LNCAP (cell line): ENCODE data around the gene SGMS1.

Experiments
- TF ChIP-seq, protein P1 (sequence below): fragments of 450-650 bp; IDR thresholded peaks from 2 replicates; pipeline ENCODE4 v1.5.1; 2017; ENCODE audit warnings: mild to moderate bottlenecking

The SGMS1 gene

GRCh38 chr10:50324680-50325393 lies 298.9 kb downstream of the SGMS1 start:
- TF ChIP-seq, protein P1, sequence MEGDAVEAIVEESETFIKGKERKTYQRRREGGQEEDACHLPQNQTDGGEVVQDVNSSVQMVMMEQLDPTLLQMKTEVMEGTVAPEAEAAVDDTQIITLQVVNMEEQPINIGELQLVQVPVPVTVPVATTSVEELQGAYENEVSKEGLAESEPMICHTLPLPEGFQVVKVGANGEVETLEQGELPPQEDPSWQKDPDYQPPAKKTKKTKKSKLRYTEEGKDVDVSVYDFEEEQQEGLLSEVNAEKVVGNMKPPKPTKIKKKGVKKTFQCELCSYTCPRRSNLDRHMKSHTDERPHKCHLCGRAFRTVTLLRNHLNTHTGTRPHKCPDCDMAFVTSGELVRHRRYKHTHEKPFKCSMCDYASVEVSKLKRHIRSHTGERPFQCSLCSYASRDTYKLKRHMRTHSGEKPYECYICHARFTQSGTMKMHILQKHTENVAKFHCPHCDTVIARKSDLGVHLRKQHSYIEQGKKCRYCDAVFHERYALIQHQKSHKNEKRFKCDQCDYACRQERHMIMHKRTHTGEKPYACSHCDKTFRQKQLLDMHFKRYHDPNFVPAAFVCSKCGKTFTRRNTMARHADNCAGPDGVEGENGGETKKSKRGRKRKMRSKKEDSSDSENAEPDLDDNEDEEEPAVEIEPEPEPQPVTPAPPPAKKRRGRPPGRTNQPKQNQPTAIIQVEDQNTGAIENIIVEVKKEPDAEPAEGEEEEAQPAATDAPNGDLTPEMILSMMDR: no peak

DNA sequence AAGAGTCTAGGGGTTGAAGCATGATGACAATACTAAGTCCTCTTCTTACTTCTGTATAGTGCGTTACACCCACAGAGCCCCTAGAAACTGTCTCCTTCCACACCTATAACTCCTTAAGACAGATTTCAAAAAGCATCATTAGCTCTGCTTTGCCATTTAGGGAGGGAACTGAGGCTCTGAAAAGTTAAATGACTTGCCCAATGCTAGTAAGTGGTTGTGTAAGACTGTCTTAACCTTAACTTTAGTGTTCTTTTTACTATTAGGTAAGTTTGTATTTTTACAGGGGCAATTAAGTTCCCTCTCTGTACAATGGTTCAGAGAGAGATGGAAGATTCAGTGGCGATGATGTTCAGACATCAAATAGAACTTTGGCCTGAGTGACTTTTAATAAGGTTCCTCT lies 299.7 kb downstream of the SGMS1 start:
- TF ChIP-seq, protein P1: no peak

DNA sequence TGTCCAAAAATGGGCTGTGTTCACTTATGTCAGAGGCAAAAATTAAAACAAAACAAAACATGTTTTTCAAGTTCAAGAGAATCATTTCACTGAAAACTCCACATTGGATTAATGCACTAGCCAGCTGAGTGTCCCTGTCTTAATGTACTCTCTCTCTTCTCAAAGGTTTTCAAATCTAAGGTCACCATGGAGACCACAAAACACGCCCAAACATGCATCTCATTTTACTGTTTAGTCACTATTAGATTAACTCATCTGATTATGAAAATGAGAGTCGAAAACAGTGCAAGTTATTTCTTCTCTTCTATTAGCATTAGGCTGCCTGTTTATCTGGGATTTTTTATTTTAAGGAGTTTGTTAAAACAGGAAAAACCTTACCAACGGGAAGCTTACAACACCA lies 301.7 kb downstream of the SGMS1 start:
- TF ChIP-seq, protein P1: no peak

- TF ChIP-seq, protein P1: no peak
These were observed 305.6 kb downstream of the SGMS1 start for GRCh38 chr10:50318129-50318528.

DNA sequence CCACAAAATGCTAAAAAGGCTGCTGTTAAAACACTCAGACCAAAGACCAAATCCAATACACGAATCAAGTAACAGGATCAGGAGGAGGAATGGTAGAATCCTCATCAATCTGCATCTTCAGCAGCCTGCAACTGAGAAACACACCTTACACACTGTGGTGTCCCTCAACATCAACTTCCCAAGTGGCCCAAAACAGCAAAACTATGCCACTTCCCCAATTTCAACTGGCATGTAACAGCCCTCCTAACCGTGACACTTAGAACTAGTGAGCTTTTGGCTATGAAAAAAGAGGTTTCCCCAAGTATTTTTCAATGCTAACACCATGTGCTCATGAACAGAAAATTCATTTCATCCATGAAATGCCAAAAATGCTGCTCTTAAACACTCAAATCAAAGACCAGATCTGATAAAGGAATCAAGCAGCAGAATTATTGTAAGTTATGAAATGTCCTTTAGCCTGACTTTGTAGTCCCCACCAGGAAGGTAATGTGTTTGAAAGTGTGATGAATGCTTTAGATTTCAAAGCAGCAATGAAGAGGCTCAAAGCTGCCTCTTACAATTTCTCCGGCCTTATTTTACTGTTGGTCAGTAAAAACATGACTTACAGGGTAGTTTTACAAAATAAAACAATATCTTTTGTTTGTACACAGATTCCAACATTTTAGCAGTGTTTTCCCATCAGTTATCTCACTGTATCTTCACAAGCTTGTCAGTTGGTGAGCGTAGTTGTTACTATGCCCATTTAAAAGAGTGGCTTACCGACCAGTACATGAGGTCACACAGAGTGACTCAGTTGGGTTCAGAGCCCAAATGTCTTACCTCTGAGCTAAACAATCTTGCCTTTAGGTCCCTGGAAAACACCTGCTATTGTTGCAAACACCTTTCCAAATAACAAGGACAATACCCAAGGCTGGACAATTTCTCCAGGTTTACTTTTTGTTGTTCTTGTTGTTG lies 306.8 kb downstream of the SGMS1 start:
- TF ChIP-seq, protein P1: no peak

GRCh38 chr10:50316174-50316573 lies 307.6 kb downstream of the SGMS1 start:
- TF ChIP-seq, protein P1: no peak

DNA sequence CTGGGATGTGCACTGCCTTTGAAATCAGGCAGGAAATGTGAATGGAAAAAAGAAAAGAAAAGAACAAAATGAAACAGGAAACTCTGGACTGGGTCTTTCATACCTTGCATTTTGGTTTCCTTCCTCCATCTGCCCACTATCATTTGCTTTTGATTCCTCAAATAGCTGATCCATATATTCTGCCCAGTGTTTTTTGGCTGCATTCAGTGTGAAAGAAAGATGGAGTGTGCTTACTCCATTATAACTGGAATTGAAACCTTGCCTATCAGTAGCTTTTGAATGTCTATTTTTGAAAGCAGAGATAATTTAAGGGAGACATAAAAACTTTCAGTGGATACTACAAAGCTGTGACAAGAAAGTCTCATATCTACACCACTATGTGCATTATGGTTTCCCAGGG lies 308.3 kb downstream of the SGMS1 start:
- TF ChIP-seq, protein P1: no peak
